Central memory CD4-positive, alpha-beta T cell (primary cell): Measurements from ENCODE around the gene SPATA2.
"Not testable (repeated sequence)": the region's sequence is repeated elsewhere in the genome, so short reads cannot be mapped to it uniquely, and the experiment has no call there.

ENCODE experiments used
- DNase-seq: peaks from one replicate; pipeline ENCODE4 v3.0.0; 2022

The SPATA2 gene

DNA sequence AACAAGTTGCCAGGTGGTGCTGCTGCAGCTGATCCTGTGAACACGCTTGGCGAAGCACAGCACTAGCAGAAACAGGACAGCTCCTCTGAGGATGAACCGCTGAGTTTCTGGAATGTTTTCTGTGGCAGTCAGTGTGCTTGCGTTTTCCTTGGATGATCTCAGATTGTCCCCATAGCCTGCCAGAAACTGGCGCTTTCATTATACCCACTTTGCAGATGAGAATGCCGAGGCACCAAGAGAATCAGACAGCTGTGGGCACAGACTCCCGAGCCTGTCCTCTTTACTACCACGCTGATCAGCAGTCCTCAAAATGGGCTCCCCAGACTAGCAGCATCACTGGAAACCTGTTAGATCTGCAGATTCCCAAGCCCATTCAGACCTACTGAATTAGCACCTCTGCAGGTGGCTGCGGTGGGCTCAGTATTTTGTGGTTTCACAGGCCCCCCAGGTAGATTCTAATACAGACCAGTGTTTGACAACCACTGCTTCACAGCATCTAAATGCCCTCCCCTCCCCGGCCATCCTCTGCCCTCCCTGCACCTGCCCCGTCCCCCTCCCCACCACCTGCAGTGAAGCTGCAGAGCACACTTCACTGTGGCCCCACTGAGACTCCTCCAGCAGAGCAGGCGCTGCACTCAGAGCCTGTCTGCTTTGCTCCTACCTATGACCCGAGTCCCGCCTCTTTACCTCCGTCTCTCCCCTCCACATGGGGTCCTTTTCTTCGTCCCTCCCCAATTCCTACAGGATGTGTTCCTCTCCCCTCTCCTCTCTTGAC is 29.6 kb downstream of the SPATA2 start:
- DNase-seq: no peak

DNA sequence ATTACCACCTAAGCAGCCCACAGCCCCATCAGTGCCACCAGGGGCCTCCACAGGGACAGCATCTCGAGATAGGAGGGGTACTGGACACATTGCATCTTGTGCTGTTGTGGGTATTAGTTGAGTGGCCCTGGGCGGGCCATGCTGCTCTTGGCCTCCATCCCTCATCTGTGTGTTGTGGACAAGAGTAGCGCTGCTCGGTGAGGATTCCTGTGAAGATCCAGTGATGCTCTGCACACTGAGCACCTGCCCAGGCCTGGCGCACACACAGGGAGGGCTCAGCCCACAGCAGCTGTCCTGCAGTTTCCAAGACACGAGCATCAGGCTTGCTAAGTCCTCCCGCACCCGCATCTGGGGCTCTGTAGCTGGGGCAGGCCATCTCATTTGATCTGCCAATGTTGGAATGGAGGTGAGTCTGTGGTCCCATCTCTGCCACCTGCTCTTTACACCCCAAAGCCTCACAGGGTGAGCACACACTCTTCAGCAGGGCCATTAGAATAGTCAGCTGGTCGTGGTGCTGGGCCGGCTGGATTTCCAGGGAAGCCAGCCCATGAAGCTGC is 32.0 kb downstream of the SPATA2 start:
- DNase-seq: no peak

DNA sequence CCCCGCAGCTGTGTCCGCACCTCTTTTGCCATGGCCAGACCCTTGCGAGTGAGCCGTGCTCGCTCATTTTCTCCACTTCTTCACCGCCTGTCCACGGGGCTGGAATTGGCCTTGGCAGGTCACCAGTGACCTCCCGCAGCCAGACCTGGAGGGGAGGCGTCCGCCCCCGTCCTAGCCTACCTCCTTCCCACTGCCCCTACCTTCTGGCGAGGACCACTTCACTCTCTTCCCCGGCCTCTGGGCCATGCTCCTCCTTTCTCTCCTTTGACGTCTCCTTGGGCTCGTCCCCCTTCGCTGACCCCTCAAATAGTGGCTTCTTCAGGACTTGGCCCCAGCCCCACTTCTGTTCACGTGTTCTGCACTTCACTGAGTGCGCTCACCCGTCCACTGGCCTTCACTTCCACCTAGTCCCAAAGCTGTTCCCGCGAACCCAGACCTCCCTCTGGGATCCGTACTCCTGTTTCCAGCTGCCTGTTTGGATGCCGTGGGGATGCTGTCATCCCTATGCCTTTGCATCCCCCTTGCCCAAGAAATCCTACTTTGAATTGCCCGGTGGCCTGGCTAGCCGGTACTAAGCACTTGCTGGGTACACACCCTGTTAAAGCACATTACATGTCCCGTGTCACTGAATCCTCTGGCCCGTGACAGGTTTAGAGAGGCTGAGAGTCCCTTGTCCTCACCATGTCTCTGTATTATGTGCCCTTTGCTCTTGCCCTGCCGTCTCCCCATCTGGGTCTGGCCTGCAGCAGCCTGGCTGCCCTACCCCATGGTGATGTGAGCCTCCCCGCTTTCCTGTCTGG is 33.0 kb downstream of the SPATA2 start:
- DNase-seq: no peak

DNA sequence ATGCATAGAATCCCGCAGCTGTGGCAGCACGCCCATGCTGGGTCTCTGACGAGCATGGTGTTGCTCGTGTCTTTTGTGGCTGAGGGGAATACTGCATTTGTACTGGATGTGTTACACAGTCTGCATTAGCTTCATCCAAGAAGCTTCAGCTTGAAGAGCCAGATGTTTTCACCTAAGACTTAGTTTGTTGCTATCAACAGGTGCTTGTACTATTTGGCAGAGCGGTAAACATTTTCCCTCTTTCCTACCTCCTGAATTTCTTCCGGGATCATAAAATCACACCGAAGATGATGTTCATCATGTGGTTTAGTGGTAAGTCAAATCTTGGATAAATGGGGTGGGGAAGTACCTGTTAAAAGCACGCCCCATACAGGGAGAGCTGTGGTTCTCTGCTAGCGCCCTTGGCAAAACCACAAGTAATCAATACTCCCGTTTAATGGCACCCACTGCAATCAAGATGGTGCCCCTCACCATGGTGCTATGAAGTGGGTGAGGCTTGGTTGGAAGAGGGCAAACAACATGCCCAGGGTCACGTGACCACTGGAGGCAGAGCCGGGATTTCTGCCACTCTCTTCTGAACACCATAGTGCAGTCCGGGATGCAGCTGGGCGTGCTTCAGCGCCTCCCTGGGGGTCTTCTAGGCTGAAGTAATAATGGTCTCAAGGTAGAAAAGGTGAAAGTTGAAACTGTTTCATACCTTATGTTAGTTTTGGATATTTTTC is 34.4 kb downstream of the SPATA2 start:
- DNase-seq: no peak

DNA sequence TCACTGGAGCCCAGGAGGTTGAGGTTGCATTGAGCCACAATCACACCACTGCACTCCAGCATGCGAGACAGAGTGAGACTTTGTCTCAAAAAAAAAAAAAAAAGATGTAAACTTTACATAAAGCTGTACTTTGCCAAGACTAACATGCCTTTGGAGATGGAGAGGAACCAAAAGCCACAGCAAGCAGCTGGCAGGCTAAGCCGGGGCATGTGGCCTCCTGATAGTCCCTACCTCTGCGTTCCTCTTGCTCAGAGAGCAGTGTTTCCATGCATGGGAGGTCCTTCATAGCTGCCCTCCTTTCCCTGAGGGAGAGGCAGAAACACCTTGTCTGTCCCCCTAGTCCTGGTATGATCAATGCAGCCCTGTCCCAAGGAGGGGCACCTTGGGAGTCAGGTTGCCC is 35.2 kb downstream of the SPATA2 start:
- no peak for DNase-seq

DNA sequence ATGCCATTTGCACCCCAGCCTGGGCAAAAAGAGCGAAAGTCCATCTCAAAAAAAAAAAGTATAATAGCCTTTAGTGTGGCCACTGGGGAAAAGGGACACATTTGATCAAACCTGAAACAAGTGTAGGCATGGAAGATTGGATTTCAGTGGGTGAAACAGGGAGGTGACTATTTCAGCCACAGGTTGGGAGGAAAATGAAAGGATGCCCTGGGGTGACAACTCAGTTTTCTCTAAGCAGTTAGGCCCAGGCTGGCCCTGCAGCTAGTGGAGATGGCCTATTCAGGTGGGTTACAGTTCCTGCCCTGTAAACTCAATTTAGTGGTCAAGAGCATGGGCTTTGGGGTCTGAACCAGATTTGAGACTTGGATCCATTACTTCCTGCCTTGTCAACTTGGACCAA is 36.4 kb downstream of the SPATA2 start:
- DNase-seq: no peak

DNA sequence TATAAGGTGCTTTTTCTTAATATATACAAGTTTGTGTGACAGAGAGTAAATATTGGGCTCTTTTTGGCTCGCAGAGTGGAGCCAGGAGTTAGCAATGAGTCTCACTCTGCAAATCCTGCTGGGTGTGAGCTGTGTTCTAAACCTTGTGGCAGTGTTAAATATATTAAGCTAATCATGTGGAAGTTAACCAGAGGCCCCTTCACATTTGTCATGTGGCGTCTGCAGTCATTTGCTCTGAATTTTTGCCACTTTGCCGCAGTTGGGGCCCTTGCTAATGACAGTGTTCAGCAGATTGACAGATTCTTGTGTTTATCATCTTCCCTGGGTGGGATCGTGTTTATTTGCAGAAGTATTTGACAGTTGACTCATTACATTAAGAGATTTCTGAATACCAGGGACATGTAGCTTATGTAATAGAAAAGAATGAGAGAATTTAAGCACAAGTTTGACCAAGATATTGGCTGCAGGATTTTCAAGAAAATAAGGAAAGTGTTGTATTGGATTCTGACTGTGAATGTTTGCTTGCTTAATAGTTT is 37.9 kb downstream of the SPATA2 start:
- no peak for DNase-seq

DNA sequence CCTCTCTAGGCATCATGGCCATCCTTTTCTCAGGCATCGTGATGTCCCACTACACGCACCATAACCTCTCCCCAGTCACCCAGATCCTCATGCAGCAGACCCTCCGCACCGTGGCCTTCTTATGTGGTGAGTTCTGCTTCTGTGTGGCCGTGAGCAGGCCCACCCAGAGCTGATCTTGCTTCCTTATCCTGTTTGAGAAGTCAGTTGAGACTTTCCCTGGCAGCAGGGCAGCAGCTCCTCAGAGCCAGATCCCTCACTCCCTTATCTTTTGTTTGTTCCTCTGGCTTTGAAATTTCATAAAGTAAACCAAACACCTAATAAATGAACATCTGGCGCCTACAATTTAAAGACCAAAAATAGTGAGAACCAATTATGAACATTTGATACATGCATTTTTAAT is 40.6 kb downstream of the SPATA2 start:
- DNase-seq: no peak

DNA sequence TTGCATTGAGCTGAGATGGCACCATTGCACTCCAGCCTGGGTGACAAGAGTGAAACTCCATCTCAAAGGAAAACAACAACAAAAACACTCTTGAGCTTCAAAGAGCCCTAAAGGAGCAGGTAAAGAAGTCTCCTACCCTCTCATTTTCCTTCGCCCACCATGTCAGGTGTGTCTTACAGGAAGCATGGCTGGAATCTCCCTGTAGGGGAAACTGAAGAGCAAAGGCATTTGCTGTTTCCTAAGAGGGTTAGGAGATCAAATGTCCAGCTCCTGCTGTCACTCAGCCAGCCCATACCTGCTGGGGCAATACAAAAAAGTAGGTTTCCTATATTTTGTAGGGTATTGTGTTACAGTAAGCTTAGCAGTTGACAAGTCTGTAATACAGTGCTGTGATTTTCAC is 43.3 kb downstream of the SPATA2 start:
- no peak for DNase-seq

DNA sequence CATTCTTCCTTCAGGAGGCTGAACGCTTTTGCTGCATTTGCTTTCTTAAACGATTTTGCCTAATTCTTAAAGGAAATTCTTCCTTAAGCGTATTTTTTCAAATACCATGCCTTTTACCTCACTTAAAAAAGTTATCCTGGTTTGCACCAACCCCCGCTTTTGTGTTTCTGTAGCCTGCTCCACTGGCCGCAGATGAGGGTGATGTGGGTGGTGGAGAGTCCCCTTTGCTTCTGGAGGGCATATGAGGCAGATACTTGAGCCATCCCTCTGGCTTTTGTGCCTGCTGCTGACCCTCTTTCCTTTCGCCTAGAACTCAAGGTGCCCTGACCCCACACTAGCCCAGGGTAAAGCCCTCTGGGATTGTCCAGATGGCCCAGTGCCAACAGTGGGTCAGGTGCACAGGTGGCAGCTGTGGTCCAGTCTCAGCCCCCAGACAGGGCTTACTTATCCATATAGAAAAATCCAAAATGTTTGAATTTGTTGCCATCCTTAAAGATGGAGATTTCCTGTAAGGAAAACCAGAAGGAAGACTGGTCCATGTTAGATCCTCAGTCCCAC is 43.9 kb downstream of the SPATA2 start:
- no peak for DNase-seq

DNA sequence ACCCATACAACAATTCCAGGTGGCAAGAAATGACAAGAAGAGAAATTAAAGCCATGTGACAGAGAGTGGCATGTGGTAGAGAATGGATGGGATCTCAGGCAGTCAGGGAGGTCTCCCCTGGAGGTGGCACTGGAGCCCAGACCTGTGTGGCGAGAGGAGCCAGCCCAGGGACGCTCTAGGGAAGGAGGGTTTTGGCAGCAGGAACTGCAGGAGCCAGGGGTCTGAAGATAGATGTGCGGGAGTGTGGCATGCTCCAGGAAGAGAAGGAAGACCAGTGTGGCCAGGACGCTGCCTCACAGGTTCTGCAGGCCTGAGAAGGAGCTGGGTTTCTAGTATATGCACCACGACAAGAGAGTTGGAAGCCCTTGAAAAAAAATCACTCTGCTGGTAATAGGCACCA is 45.1 kb downstream of the SPATA2 start:
- DNase-seq: no peak

DNA sequence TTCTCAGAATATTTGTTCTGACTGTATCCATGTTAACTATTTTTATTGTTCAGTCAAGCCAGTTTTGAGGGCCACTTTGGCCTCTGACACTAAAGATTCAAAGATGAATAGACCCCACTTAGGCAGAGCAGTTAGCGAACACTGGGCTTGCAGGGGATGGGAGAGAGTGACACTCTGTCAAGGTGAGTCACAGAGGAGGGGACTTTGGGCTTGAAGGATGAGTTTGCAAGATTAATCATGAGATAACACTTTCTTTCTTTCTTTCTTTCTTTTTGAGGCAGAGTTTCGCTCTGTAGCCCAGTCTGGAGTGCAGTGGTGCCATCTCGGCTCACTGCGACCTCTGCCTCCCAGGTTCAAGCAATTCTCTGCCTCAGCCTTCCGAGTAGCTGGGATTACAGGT is 46.4 kb downstream of the SPATA2 start:
- DNase-seq: no peak

DNA sequence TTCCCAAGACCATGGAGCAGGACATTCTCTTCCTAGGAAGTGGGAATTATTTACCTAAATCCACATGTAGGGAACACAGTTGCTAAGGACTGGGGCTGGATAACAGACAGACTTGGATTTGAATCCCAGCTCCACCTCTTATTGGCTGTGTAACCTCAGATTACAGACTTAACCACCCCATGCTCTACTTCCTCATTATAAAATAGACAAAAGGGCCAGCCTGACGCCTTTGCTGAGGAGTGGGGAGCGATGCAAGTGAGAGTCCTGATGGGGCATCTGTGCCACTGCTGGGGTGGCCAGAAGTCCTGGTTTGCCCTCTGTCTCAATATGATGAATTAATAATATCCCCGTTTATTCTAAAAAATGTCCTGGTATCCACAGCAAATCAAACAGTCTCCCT is 46.8 kb downstream of the SPATA2 start:
- DNase-seq: no peak

DNA sequence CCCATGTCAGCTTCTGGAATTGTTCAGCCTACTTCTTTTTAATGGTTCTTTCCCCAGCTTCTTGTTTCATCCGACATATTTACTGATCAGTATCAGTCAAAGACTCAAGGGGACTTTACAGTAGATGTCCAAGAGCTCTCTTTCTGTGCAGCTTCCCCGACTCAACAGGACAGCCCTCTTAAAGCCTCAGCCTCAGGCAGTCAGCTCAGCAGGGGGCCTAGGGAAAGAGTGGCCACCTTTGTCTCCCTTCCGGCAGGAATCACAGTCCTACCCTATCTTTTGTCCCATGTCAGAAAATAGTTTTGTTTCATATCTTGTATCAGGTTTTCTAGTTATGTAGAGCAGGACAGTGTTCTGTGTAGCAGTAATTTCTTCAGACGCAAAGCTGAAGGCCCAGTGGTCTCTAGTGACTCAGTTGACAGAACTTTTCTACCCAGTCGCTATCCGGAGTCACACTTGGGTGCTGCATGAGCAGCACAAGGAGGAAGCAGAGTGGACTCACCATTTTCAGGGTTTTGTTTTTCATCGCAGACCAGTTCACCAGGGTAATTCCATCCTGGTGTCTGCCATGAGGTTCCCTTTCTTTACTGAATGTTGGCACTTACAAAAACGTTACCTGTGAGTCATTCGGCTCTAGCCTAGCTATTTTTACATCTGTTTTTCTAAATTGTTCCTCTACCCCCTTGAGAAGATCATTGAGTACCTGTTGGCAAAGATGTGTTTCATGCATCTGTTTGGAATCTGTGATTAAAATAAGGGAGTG is 47.7 kb downstream of the SPATA2 start:
- DNase-seq: no peak

DNA sequence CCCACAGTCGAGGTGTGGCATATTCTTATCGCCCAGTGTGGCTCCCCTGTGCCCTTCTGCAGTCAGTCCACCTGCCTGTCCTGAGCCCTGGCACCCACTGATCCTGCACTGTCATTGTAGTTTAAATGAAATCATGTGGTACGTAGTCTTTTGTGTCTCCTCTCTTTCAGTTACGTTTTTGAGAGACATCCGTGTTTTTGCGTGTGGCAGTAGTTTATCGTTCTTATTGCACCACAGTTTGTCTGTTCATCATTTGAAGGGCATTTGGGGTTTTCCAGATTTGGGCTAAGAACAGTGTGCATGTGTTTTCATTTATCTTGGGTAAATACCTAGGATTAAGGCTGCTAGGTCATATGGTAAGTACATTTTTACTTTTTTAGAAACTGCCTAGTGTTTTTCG is 49.3 kb downstream of the SPATA2 start:
- DNase-seq: no peak

DNA sequence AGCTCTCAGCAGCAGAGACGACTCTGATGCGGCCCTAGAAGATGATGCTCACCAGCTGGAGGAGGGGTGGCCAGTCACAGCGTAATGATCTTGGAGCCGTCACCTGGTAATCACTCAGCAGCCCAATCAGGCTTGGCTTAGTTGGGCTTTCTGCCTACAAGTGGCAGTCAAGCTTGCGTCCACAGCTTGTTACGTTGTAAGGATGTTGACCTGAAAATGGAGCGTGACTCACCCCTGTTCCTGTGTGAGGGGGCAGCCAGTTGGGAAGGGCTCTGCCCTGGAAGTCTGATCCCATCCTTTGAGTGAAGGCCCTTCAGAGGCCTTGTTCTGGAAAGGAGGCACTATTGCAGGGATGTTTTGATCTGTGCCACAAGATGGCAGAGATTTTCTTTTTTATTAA is 49.8 kb downstream of the SPATA2 start:
- DNase-seq: no peak

DNA sequence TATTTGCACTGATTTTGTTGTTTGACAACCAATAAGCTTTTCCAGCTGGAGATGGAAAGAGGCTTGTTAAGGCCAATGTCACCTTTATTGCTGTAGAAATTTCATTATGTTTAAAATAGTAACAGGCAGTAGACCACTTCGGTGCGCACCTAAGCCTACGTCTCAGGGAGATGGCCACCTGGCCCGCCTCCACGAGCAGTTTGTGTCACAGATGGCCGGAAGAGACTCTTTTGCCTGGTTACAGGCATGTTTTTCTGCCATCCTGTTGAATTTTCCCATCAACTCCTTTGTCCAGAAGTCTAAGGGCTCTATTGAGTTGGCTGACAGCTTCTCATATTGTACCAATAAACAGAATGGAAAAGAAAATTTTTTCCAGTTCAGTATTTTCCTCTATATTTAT is 51.7 kb downstream of the SPATA2 start:
- no peak for DNase-seq

DNA sequence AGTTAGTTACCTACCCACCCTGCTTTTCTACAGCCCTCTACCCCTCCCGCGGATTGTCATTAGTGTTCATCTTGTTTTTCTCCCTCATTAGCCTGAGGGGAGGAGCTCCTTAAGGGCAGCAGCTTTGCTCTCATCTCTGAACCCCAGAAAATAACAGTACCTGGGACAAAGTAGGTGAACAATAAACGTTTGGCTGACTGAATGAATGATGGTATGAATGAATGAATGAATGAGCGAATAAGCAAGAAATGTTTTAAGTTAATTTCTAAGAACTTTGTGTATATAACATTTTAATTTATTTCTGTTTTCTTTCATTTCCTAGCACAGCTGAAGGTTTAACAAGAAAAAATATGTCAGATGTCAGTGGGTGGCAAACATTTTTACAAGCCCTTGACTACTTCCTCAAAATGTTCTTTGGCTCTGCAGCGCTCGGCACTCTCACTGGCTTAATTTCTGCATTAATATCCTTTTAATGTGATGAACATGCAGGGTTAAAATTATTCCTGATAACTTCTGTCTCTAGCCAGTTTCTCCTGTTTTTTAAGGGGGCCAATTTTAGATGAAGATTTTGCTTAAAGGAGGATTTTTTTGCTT is 52.6 kb downstream of the SPATA2 start:
- DNase-seq: no peak

DNA sequence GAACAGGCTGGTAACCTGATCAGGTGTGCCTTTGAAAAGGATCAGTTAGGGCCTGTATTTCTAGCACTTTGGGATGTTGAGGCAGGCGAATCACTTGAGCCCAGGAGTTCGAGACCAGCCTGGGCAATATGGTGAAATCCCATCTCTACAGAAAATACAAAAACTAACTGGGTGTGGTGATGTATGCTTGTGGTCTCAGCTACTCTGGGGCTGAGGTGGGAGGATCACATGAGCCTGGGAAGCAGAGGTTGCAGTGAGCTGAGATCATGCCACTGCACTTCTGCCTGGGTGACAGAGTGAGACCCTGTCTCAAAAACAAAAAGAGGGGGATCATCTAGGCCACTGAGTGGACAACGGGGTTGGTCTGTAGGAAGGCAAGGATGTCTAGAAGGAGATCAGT is 54.1 kb downstream of the SPATA2 start:
- not testable (repeated sequence) for DNase-seq

DNA sequence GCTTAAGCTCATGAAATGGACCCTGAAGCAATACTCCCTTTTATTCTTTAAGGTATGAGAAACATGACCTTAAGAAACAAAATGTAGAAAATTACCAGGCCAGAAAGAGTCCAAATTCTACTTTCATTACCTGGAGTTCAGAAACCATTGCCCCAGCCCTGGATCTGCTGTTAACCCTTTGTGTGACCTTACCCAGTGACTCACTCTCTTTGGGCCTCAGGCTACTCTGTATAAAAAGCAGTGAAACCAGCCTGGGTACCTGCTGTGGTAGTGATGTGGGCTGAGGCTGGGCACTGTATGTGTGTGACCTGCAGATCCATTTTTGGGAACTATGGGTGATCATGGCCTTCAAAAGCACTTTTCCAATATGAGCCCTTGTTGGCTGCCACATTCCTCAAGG is 55.5 kb downstream of the SPATA2 start:
- DNase-seq: no peak

DNA sequence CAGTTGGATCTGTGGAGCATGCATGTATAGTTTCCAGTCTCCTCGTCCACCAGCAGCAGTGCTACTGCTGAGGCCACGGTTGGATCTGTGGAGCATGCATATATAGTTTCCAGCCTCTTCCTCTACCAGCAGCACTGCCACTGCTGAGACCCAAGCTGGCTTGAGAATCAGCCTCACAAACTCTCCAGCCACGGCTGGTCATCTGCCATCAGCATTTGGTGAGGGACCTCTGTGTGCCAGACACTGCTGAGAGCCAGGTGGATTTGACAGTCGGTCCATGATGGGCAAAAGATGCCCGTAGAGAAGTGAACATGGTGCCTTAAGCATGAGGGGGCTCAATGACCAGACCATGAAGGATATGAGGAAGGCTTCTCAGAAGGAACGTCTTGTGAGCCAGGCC is 56.3 kb downstream of the SPATA2 start:
- no peak for DNase-seq
